H1 (cell line): ENCODE data around the gene TATDN2. TPM values are rescaled to one million over a fixed set of nuclear protein-coding genes. Genes with fewer than 3 reads are reported as not detected.

Experiments
- CHD7 ChIP-seq: fragments of 300-600 bp; sonication (generic); IDR thresholded peaks from 2 replicates; pipeline ENCODE4 v1.7.1; 2012; ENCODE audit warnings: low read length, moderate library complexity, mild to moderate bottlenecking, inconsistent platforms; ENCODE audit not compliant: insufficient replicate concordance
- NRF1 ChIP-seq: IDR thresholded peaks from 2 replicates; pipeline ENCODE4 v1.6.1; 2011; ENCODE audit warnings: mild to moderate bottlenecking, low read depth, low read length, improper control_type of control experiment
- SUZ12 ChIP-seq: fragments of 200-600 bp; sonication (generic); IDR thresholded peaks from 2 replicates; pipeline ENCODE4 v1.6.1; 2012; ENCODE audit warnings: mild to moderate bottlenecking, inconsistent platforms, low read length, moderate library complexity, mixed read lengths
- polyA plus RNA-seq, 7 experiments: library from polyadenylated mRNA; depleted of rRNA in 3 of 7; stranded (reverse) in 5 of 7; unstranded in 2 of 7; fragments of >200 nt in 5 of 7; fragments of 200-250 nt in 2 of 7; gene quantifications; 1 replicate in 5 of 7; 2 replicates in 1 of 7; 4 replicates in 1 of 7; pipeline versions ENCODE4 v1.2.1 to v1.2.3, GENCODE V29; 2011 to 2013; ENCODE audit warnings: missing spikeins in 2 of 7, mixed read lengths in 2 of 7
- total RNA-seq: library from RNA; stranded (reverse); fragmentation: NEBNext Ultra II Directional; extraction: Animal tissue kit (Norgen Biotek cat#: 25700); gene quantifications from 2 replicates; pipeline ENCODE4 v1.2.1, GENCODE V29; 2021

Gene TATDN2
- total and polyA plus RNA-seq, 2 of the 8 experiments (the other 6 are each of a cell fraction or from before 2014, with no cell fraction given): 12.1 to 34.8 TPM

- TF ChIP-seq CHD7 (no peak), SUZ12 (no peak), NRF1 (no peak)
These were observed 9.7 kb upstream of the TATDN2 start (continued) for GRCh38 chr3:10238345-10239183.
